ENCODE results near the gene SORBS1. TPM values are rescaled to one million over a fixed set of nuclear protein-coding genes. Genes with fewer than 3 reads are reported as not detected.

SORBS1 gene
- total RNA-seq, 4 donors from 2014 or later, result 120 to 1,051 (median 449) TPM

DNA sequence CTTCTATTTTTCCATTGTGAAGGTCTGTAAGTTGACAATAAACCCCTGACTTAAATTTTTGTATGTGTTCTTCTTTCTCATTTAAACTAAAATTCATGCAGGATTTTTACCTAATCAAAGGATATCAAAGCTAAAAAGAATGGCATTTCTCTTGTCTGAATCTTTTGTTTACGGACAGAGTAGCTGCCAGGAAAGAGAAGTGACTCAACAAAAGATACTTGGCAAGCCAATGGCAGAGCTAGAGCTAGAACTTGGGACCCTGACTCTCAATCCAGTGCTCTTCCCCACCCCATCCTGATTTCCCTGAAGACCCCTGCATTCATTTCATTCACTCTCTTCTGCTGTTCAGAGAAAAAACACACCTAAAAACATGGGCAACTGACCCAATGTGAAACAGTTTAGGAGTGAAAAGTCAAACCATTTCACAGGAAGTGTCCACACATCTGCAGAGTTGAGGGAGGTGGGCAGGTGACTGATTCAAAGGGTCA lies 230.2 kb downstream of the SORBS1 start:
- DNase-seq (ENCODE audit: low spot score), result no peak
- TF ChIP-seq CTCF (IDR thresholded peaks at IDR 0.05), result no peak
- ATAC-seq (ENCODE audit: low FRiP score), result no peak

GRCh38 chr10:95329296-95329695 lies 231.9 kb downstream of the SORBS1 start:
- ATAC-seq (ENCODE audit: low FRiP score) (no peak), DNase-seq (ENCODE audit: low spot score) (no peak)
- TF ChIP-seq CTCF (IDR thresholded peaks at IDR 0.05), result no peak

DNA sequence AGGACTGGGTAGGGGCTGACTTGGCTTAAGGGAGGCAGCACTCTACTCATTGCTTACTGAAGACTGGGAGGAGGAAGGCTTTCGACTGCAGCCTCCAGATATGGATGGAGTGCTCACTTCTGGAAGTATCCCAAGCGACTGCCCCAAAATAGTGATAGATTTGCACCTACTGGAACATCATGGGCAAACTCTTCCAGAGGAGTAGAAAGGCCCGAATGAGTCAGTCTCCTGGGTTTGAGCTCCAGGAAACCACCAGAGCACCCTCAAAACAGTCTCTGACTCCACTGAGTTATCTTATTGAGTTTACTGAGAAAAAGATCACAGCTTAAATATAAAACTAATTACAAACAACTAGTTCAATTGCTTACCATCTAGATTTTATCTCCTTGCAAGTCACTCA lies 233.2 kb downstream of the SORBS1 start:
- TF ChIP-seq CTCF (IDR thresholded peaks at IDR 0.05), result no peak
- DNase-seq (ENCODE audit: low spot score), result no peak
- ATAC-seq (ENCODE audit: low FRiP score), result no peak

GRCh38 chr10:95327367-95327766 lies 233.8 kb downstream of the SORBS1 start:
- TF ChIP-seq CTCF (IDR thresholded peaks at IDR 0.05), result no peak
- no peak for ATAC-seq (ENCODE audit: low FRiP score)
- DNase-seq (ENCODE audit: low spot score), result no peak

DNA sequence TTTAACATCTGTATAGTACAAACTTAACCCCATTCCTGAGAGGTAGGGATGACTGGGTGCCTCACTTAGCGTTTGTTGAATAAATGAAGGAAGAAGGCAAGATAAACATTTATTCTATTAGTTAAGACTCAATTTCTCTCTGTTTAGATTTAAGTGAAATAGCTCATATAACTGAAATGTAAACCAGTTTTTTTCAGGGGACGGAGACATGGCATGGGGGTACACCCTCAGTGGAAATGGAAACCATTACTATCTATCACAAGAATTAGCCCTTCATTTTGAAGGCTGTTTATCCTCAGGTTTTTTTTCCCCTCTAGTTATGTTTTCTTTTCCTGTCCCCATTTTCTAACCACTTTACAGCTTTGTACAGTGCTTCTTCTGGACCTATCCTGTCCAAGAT lies 234.8 kb downstream of the SORBS1 start:
- TF ChIP-seq CTCF (IDR thresholded peaks at IDR 0.05), result no peak
- ATAC-seq (ENCODE audit: low FRiP score), result no peak
- DNase-seq (ENCODE audit: low spot score), result no peak

GRCh38 chr10:95325863-95326262 lies 235.3 kb downstream of the SORBS1 start:
- ATAC-seq (ENCODE audit: low FRiP score) (no peak), DNase-seq (ENCODE audit: low spot score) (no peak)
- TF ChIP-seq CTCF (IDR thresholded peaks at IDR 0.05), result no peak

- no peak for TF ChIP-seq CTCF (IDR thresholded peaks at IDR 0.05)
- ATAC-seq (ENCODE audit: low FRiP score) (no peak), DNase-seq (ENCODE audit: low spot score) (no peak)
These were observed 236.5 kb downstream of the SORBS1 start for GRCh38 chr10:95324436-95325268.

Measured in omental fat pad (tissue), 4 donors.